ENCODE results near the gene MYRIP. TPM values are rescaled to one million over a fixed set of nuclear protein-coding genes. Genes with fewer than 3 reads are reported as not detected.

Gene MYRIP
- polyA plus RNA-seq, 4 donors, result 0.81 to 4.5 (median 2.5) TPM

DNA sequence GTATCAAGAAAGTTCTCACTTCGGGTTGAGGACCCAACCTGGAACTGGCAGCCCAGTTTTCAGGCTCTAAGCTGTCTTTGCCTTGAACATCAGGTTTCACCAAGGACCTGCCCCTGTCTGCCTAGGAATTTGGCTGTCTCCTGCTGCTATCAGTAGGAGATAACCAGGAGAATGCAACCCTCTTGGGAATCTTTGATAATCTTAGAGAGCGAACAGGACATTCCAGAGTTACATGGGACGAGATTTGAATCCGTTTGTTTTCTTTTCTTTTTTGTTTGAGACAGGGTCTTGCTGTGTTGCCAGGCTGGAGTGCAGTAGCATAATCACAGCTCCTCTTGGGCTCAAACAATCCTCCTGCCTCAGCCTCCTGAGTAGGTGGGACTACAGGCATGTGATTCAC, 482.1 kb downstream of the MYRIP start:
- FAIRE-seq (no peak), DNase-seq (no peak)
- no peak overlapping the region for H3K27ac ChIP-seq (ENCODE audit: low read depth in 1 of 3, low read length in 2 of 3)
- no peak overlapping the region for H3K4me3 ChIP-seq (ENCODE audit: low read depth in 1 of 3, low read length in 3 of 3)
- peaks cover 0 to 11% (median 0%) of the 10 kb centered on the region in 3 donors for H3K36me3 ChIP-seq (ENCODE audit: control insufficient read depth in 3 of 3, insufficient read depth in 2 of 3, low read depth in 1 of 3, low read length in 3 of 3)
- peaks cover 0 to 16% of the 10 kb centered on the region in 2 donors for H3K9me3 ChIP-seq (ENCODE audit: control insufficient read depth in 2 of 2, insufficient read depth in 1 of 2, low read depth in 1 of 2, low read length in 1 of 2)
- whole genome bisulfite sequencing, 3 donors, result 95 to 97% (median 95%) methylated on average over 4 of the region's 4 CpGs
- H3K4me1 ChIP-seq (ENCODE audit: control insufficient read depth in 3 of 3, insufficient read depth in 2 of 3, low read depth in 1 of 3, low read length in 2 of 3), result no peaks in the 10 kb centered on the region
- no peaks in the 10 kb centered on the region for H3K27me3 ChIP-seq (ENCODE audit: control insufficient read depth in 3 of 3, insufficient read depth in 3 of 3, low read length in 3 of 3)

DNA sequence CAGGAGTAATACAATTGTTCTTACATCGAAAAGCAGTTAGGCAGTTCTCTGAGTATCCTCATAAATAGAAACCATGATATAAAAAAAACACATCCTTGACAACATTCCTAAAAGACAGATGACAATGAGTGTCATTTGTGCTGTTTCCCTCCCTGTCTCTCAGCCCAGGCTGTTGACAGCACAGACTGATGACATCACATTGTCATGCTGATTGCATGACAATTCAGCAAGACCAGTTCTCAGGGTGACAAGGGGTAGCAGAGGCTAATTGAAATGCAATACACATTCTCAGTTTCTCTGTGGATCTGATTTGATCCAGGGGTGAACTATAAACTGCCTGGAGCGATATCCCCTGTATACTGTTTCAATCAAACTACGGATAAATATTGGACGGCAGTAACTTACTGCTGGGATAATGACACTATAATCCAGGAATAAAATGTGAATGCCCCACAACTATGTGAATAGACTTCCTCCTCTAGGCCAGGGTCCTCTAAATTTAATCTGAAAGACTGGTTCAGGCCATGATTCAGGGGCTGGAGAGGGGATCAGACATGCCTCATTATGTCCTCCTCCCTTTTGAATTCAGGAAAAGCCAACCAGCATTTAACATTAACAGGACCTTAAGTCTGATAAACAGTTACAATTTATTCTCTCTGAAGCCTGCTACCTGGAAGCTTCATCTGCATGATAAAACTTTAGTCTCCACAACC, 483.4 kb downstream of the MYRIP start:
- Histone ChIP-seq H3K9me3 (ENCODE audit: control insufficient read depth in 2 of 2, insufficient read depth in 1 of 2, low read depth in 1 of 2, low read length in 1 of 2) (peaks cover 0 to 16% of the 10 kb centered on the region in 2 donors), H3K36me3 (ENCODE audit: control insufficient read depth in 3 of 3, insufficient read depth in 2 of 3, low read depth in 1 of 3, low read length in 3 of 3) (peaks cover 0 to 11% (median 0%) of the 10 kb centered on the region in 3 donors), H3K4me1 (ENCODE audit: control insufficient read depth in 3 of 3, insufficient read depth in 2 of 3, low read depth in 1 of 3, low read length in 2 of 3) (no peaks in the 10 kb centered on the region), H3K4me3 (ENCODE audit: low read depth in 1 of 3, low read length in 3 of 3) (no peak overlapping the region), H3K27me3 (ENCODE audit: control insufficient read depth in 3 of 3, insufficient read depth in 3 of 3, low read length in 3 of 3) (no peaks in the 10 kb centered on the region), H3K27ac (ENCODE audit: low read depth in 1 of 3, low read length in 2 of 3) (no peak overlapping the region)
- 77 to 91% (median 77%) methylated on average over 4 of the region's 4 CpGs for WGBS, 3 donors
- FAIRE-seq (no peak), DNase-seq (no peak)

DNA sequence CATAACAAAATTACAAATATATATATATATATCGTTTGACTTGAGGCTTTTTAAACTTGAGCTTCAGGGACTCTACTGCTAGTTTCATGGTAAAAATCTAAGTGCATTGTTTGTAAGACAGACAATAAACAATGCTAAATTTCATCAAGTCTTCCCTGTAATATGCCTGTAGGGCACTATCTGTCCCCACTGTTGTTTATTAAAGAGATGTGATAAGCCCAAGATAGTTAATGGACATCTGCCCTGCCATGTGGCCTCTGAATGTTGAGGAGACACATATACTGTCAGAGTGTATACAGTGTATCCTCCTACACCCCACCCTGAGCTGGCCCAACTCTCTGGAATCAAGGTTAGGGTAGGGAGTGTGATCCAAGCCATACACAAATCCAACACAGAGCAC, 485.0 kb downstream of the MYRIP start:
- DNase-seq (no peak), FAIRE-seq (no peak)
- Histone ChIP-seq H3K27me3 (ENCODE audit: control insufficient read depth in 3 of 3, insufficient read depth in 3 of 3, low read length in 3 of 3) (no peaks in the 10 kb centered on the region), H3K9me3 (ENCODE audit: control insufficient read depth in 2 of 2, insufficient read depth in 1 of 2, low read depth in 1 of 2, low read length in 1 of 2) (peaks cover 0 to 16% of the 10 kb centered on the region in 2 donors), H3K4me3 (ENCODE audit: low read depth in 1 of 3, low read length in 3 of 3) (no peak overlapping the region), H3K4me1 (ENCODE audit: control insufficient read depth in 3 of 3, insufficient read depth in 2 of 3, low read depth in 1 of 3, low read length in 2 of 3) (no peaks in the 10 kb centered on the region), H3K36me3 (ENCODE audit: control insufficient read depth in 3 of 3, insufficient read depth in 2 of 3, low read depth in 1 of 3, low read length in 3 of 3) (peaks cover 0 to 11% (median 0%) of the 10 kb centered on the region in 3 donors), H3K27ac (ENCODE audit: low read depth in 1 of 3, low read length in 2 of 3) (no peak overlapping the region)
- WGBS, 3 donors, result 93 to 100% (median 97%) methylated on average over 1 of the region's 1 CpG

DNA sequence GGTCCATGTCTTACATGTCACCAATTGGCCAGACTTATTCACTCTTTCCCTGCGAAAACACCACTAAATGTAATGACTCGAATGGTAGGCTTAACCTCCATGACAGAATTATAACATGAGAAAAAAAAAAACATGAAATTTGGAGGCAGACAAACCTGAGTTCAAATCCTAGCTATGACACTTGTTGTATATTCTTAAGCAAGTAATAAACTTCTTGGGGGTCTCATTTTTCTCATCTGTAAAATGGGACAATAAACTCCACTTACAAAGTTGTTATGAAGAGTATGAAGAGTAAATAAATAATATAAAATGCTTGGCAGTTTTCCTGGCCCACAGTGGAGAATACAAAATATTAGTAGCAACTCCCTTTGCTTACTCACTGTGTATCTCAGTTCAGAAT, 488.7 kb downstream of the MYRIP start:
- WGBS, 3 donors, result 95 to 97% (median 95%) methylated on average over 2 of the region's 2 CpGs
- no peak overlapping the region for H3K27ac ChIP-seq (ENCODE audit: low read depth in 1 of 3, low read length in 2 of 3)

GRCh38 chr3:40299130-40299720, 489.8 kb downstream of the MYRIP start:
- Histone ChIP-seq H3K4me3 (ENCODE audit: low read depth in 1 of 3, low read length in 3 of 3) (no peak overlapping the region), H3K27ac (ENCODE audit: low read depth in 1 of 3, low read length in 2 of 3) (no peak overlapping the region), H3K9me3 (ENCODE audit: control insufficient read depth in 2 of 2, insufficient read depth in 1 of 2, low read depth in 1 of 2, low read length in 1 of 2) (no peaks in the 10 kb centered on the region), H3K36me3 (ENCODE audit: control insufficient read depth in 3 of 3, insufficient read depth in 2 of 3, low read depth in 1 of 3, low read length in 3 of 3) (no peaks in the 10 kb centered on the region), H3K4me1 (ENCODE audit: control insufficient read depth in 3 of 3, insufficient read depth in 2 of 3, low read depth in 1 of 3, low read length in 2 of 3) (no peaks in the 10 kb centered on the region), H3K27me3 (ENCODE audit: control insufficient read depth in 3 of 3, insufficient read depth in 3 of 3, low read length in 3 of 3) (no peaks in the 10 kb centered on the region)
- WGBS, 3 donors, result 91 to 97% (median 91%) methylated on average over 5 of the region's 5 CpGs
- DNase-seq (no peak), FAIRE-seq (no peak)

More for the DNA sequence above, 488.7 kb downstream of the MYRIP start:
- DNase-seq (no peak), FAIRE-seq (no peak)
- Histone ChIP-seq H3K36me3 (ENCODE audit: control insufficient read depth in 3 of 3, insufficient read depth in 2 of 3, low read depth in 1 of 3, low read length in 3 of 3) (no peaks in the 10 kb centered on the region), H3K4me1 (ENCODE audit: control insufficient read depth in 3 of 3, insufficient read depth in 2 of 3, low read depth in 1 of 3, low read length in 2 of 3) (no peaks in the 10 kb centered on the region), H3K4me3 (ENCODE audit: low read depth in 1 of 3, low read length in 3 of 3) (no peak overlapping the region), H3K27me3 (ENCODE audit: control insufficient read depth in 3 of 3, insufficient read depth in 3 of 3, low read length in 3 of 3) (no peaks in the 10 kb centered on the region), H3K9me3 (ENCODE audit: control insufficient read depth in 2 of 2, insufficient read depth in 1 of 2, low read depth in 1 of 2, low read length in 1 of 2) (no peaks in the 10 kb centered on the region)

DNA sequence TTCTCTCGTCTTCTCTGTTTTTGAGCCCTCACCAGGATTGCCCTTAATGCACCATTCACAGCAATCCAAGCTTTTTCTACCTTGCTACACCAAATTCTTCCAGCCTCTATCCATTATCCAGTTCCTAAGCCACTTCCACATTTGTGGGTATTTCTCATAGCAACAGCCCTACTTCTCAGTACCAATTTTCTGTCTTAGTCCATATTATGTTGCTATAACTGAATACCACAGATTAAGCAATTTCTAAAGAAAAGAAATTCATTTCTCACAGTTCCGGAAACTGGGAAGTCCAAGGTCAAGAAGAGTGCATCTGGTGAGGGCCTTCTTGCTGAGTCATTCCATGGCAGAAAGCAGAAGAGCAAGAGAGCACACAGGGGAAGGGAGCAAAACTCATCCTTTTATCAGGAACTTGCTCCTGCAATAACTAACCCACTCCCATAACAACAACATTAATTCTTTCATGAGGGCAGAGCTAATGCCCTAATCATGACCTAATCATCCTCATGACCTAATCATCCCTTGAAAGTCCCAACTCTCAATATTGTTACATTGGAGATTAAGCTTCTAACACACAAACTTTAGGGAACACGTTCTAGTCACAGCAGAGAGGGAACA, 490.4 kb downstream of the MYRIP start:
- H3K9me3 ChIP-seq (ENCODE audit: control insufficient read depth in 2 of 2, insufficient read depth in 1 of 2, low read depth in 1 of 2, low read length in 1 of 2), result no peaks in the 10 kb centered on the region
- H3K4me3 ChIP-seq (ENCODE audit: low read depth in 1 of 3, low read length in 3 of 3), result no peak overlapping the region
- DNase-seq, result no peak
- no peaks in the 10 kb centered on the region for H3K4me1 ChIP-seq (ENCODE audit: control insufficient read depth in 3 of 3, insufficient read depth in 2 of 3, low read depth in 1 of 3, low read length in 2 of 3)
- no peak for FAIRE-seq
- no peaks in the 10 kb centered on the region for H3K36me3 ChIP-seq (ENCODE audit: control insufficient read depth in 3 of 3, insufficient read depth in 2 of 3, low read depth in 1 of 3, low read length in 3 of 3)
- no peaks in the 10 kb centered on the region for H3K27me3 ChIP-seq (ENCODE audit: control insufficient read depth in 3 of 3, insufficient read depth in 3 of 3, low read length in 3 of 3)
- H3K27ac ChIP-seq (ENCODE audit: low read depth in 1 of 3, low read length in 2 of 3), result peak overlapping the region in 1 of 3 donors; percentile 27
- WGBS, 3 donors, result 76 to 94% (median 90%) methylated on average over 3 of the region's 3 CpGs

DNA sequence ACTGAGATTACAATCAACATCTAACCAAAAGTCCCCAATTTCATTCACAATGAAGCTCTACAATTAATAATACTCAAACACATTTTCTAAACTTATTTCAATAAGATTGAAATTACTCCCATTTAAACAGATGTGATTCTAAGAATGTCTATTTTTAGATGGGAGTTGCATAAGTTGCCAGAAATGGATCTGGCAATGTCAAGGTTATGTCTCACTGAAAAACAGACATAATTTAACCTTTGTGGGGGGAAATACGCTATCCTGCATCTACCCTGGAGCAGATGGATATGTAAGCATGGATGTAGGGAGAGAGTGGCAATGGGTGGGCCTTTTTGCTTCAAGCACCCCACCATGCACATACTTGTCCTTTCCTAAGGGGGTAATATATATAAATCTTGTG, 493.4 kb downstream of the MYRIP start:
- 81 to 93% (median 87%) methylated on average over 1 of the region's 1 CpG for WGBS, 3 donors
- no peaks in the 10 kb centered on the region for H3K4me1 ChIP-seq (ENCODE audit: control insufficient read depth in 3 of 3, insufficient read depth in 2 of 3, low read depth in 1 of 3, low read length in 2 of 3)
- no peaks in the 10 kb centered on the region for H3K36me3 ChIP-seq (ENCODE audit: control insufficient read depth in 3 of 3, insufficient read depth in 2 of 3, low read depth in 1 of 3, low read length in 3 of 3)
- no peaks in the 10 kb centered on the region for H3K9me3 ChIP-seq (ENCODE audit: control insufficient read depth in 2 of 2, insufficient read depth in 1 of 2, low read depth in 1 of 2, low read length in 1 of 2)
- H3K4me3 ChIP-seq (ENCODE audit: low read depth in 1 of 3, low read length in 3 of 3), result no peak overlapping the region
- H3K27me3 ChIP-seq (ENCODE audit: control insufficient read depth in 3 of 3, insufficient read depth in 3 of 3, low read length in 3 of 3), result no peaks in the 10 kb centered on the region
- no peak for FAIRE-seq
- no peak for DNase-seq
- no peak overlapping the region for H3K27ac ChIP-seq (ENCODE audit: low read depth in 1 of 3, low read length in 2 of 3)

GRCh38 chr3:40304352-40304751, 494.9 kb downstream of the MYRIP start:
- Histone ChIP-seq H3K27me3 (ENCODE audit: control insufficient read depth in 3 of 3, insufficient read depth in 3 of 3, low read length in 3 of 3) (no peaks in the 10 kb centered on the region), H3K27ac (ENCODE audit: low read depth in 1 of 3, low read length in 2 of 3) (no peak overlapping the region), H3K4me1 (ENCODE audit: control insufficient read depth in 3 of 3, insufficient read depth in 2 of 3, low read depth in 1 of 3, low read length in 2 of 3) (peaks cover 0 to 6% (median 0%) of the 10 kb centered on the region in 3 donors), H3K36me3 (ENCODE audit: control insufficient read depth in 3 of 3, insufficient read depth in 2 of 3, low read depth in 1 of 3, low read length in 3 of 3) (no peaks in the 10 kb centered on the region), H3K4me3 (ENCODE audit: low read depth in 1 of 3, low read length in 3 of 3) (no peak overlapping the region), H3K9me3 (ENCODE audit: control insufficient read depth in 2 of 2, insufficient read depth in 1 of 2, low read depth in 1 of 2, low read length in 1 of 2) (no peaks in the 10 kb centered on the region)
- DNase-seq, result no peak
- 80 to 94% (median 91%) methylated on average over 2 of the region's 2 CpGs for WGBS, 3 donors
- no peak for FAIRE-seq
